GM18508 (cell line): Measurements from ENCODE around the gene KLHL29.
A peak's percentile ranks its signal among the peaks of the same experiment; 100 is the strongest.

Source experiments
- ATAC-seq: cut with Tn5 transposase; IDR thresholded peaks from one replicate; pipeline ENCODE4 v1.9.1; 2021; ENCODE audit warnings: moderate number of reproducible peaks; ENCODE audit not compliant: insufficient read depth, unreplicated experiment

KLHL29 gene

GRCh38 chr2:23436346-23437098 lies 51.5 kb downstream of the KLHL29 start:
- no peak for ATAC-seq

DNA sequence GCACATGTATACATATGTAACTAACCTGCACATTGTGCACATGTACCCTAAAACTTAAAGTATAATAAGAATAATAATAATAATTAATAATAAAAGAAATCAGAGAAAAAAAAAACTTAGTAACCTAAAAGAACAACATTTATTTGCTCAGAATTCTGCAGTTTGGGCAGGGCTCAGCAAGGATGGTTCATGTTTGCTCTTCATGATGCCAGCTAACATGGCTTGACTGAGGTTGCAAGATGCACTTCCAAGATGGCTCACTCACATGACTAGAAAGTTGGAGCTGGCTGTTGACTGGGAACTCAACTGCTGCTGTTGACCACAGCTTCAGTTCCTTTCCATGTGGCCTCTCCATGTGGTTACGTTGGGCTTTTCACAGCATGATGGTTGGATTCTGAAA lies 56.4 kb downstream of the KLHL29 start:
- no peak for ATAC-seq

DNA sequence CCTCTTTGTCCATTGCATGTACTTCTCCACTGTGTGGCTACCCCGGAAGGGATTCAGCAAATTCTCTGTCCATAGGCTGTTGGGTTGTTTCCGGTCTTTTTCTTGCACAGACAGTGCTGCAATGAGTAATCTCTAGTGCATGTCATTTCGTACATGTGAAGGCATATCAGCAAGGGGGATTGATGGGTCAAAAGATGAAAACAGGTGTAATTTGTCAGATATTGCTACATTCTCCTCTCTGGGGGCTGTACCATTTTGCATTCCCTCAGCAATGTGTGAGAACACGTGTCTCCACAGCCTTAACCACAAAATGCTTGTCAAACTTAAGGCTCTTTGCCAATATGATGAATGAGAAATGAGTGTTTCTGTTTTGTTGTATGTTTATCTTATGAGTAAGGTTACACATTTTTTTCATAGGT lies 60.5 kb downstream of the KLHL29 start:
- no peak for ATAC-seq

- ATAC-seq = no peak
Measured at GRCh38 chr2:23446916-23447315, 61.9 kb downstream of the KLHL29 start.

GRCh38 chr2:23447405-23447804 lies 62.4 kb downstream of the KLHL29 start:
- no peak for ATAC-seq

- ATAC-seq = no peak
Measured at GRCh38 chr2:23448906-23449305, 63.9 kb downstream of the KLHL29 start.

DNA sequence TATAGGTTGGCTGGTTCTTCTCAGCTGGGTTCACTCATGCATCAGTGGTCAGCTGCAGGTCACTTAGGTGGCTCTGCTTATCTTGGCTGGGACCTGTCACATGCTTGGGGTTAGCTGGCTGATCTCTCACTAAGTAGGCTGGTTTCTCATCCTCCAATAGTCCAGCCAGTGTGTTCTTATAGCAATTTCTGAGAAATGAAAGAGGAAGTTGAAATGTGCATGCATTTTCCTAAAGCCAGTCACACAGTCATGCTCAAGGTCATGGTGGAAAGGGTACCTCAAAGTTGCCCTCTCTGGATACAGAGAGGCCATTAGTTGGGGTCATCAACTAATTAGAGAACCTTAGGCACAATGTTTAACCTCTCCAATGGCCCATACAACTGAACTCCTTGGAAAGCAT lies 64.4 kb downstream of the KLHL29 start:
- ATAC-seq = peak; percentile 88

DNA sequence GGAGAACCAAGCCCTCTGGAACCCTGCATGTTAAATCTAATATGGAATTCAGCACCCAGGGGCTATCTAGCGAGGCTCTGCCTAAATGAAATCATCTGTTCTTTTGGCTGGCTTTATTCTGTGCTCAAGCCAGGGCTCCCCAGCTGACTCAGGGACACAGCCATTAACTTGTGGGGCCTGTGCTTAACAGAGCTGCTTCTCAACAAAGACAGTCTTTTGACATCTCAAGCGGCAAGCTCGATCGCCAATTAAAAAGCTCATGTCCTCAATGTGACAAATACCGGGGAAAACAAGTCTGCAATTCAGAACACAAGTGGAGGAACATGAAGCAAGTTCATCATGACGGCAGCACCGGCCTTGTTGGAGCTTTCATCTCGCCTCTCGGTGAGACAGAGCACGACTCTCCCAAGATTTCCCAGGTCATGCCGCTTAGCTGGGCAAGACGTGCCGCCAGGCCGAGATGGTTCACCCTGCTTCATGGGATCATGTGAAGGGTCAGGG lies 64.9 kb downstream of the KLHL29 start:
- no peak for ATAC-seq

DNA sequence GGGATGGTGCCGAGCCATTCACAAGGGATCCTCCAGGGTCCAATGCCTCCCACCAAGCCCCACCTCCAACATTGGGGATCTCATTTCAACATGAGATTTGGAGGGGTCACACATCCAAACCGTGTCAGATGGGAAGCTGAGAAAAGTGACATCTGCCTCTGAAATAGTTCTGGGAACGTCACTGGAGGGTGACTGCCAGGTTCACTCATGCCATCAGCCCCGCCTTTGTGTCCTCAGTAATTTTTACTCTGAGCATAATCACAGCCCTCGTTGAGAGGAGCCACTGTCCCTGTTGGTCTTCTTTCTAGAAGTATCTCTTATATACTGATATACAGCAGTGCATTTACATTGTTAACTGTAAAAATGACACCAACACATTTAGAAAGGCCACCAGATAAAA lies 67.4 kb downstream of the KLHL29 start:
- ATAC-seq = no peak

GRCh38 chr2:23452853-23453420 lies 68.0 kb downstream of the KLHL29 start:
- peak; percentile 43 for ATAC-seq

GRCh38 chr2:23453432-23453831 lies 68.5 kb downstream of the KLHL29 start:
- ATAC-seq = no peak

DNA sequence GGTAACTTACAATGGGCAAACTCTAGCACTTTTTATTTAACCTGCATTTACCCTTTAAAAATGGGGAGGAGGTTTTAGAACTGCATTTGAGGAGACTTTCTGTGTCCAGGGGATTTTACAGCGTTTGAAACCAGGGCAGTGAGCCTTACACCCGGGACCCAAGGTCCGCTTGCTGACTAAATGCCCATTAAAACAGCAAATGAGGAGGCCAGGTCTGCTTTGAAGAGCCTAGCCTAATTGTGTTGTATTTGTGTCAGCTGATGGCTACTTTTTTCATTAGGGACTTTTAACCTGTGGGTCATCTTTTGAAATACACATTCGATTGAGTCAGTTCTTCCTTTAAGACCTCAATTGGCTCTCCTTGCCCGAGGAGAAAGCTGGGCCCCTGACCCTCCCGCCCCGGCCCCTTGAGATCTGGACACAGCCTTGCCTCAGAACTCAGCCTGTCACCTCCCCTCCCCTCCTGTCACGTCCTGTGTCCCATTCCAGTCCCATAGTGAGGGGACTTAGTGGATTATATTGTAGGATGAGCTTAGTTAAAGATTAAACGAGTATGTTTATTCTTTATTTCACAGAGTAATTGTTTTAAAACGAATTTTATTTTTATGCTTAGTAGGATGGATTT lies 69.0 kb downstream of the KLHL29 start:
- no peak for ATAC-seq

DNA sequence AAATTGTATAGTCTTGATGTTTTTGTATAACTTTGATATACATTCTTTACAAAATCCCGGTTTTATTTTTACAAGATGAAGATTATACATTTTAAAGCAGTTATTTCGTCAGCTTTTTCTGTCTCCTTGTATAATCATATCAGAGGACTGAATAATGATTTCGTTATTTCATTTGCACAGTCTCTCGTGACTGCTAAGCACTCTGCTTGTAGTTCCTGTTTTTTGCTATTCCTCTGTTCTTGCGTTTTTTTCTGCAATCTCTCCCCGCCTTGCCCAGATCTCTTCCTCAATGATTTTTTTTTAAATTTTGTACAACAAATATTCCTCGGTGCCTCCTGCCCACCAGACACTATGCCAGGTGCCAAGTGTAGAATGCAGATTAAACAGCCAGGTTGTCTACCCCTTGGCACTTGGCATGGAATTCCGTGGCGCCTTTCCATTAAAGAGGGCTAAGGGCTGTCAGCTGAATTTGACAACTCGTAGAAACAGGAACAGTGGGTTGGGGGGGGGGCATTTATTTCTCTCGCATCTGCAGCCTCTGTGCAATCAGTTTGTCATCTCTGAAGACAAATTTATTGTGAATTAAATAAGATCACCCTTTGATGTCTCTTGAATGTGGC lies 69.6 kb downstream of the KLHL29 start:
- ATAC-seq = no peak

GRCh38 chr2:23456396-23456795 lies 71.4 kb downstream of the KLHL29 start:
- no peak for ATAC-seq

GRCh38 chr2:23456881-23457760 lies 72.1 kb downstream of the KLHL29 start:
- no peak for ATAC-seq

DNA sequence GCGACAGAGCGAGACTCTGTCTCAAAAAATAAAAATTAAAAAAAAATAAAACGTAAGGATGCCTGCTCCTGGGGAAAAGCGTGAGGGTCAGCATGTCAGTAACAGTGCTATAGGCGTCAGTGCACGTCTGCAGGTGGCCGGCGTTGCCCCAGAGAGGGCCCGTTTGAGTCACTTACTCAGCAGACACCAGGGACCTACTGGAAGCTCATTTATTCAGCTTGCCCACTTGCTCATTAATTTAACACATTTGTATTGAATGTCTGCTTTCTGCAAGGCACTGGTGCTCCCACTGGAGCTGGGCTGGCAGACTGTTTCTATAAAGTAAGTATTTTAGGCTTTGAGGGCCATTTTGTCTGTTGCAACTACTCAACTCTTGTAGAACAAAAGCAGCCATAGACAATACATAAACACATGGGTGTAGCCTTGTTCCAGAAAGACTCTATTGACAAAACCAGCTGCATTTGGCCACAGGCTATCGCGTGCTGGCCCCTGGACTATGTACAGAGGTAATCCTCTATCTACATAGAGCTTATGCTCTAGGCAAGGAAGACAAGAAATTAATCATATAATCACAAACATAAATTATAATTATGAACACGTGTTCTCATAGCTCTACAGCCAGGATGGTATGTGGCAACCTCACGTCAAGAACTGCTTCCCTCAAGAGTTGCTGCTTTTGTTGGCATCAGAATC lies 73.2 kb downstream of the KLHL29 start:
- no peak for ATAC-seq

DNA sequence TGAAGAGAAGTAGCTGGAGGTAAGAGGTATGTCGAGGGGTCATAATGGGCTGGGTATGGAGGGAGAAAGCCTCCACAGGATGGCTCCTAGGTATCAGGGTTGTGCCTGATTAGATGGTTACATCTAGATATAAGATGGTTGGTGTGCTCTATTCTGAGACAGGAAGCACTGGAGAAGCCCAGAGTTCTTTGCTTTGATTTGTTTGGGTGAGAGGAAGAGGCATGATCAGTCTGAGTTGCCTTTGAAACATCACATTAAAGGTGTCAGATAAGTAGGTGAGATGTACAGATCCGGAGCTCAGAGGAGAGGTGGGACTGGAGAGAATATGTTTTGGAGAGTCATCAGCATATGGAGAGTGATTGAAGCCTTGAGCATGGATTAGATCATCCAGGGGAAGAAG lies 74.1 kb downstream of the KLHL29 start:
- ATAC-seq = no peak

GRCh38 chr2:23460228-23460627 lies 75.2 kb downstream of the KLHL29 start:
- ATAC-seq = no peak

DNA sequence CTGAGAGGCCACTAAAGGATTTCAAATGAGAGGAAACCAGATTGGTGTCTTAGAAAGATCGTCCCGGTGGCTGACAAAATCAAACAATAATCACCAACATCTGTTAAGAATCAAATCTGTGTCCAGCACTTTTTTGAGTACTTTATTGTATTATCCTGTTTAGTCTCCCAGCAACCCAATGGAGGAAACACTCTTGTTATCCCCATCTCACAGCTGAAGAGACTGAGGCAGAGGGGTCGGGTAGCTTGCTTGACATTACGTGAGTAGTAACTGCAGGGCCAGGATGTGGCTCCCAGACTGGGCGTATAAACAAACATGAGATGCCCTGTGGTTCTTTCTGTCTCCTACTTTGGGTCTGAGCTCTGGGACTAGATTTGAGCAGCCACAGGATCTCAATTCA lies 76.0 kb downstream of the KLHL29 start:
- no peak for ATAC-seq

DNA sequence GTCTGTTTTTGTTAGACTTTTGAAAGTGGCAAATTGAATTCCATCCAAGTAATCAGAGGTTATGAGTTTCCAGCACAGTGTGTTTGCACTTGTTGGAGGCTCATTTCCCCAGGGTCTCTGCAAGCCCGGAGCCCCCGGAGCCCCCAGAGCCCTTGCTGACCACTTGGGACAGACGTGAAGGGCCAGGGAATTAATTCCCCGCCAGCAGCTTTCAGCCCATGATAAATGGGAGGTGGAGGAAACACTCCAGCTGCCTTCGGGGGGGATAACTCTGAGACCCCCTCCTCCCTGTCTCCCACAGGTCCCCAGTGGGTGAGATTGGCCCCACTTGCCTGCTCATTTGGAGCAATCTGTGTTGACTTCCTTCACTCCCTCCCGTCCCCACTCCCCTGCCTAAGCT lies 79.2 kb downstream of the KLHL29 start:
- ATAC-seq = no peak
